Measurements from ENCODE around the gene FXN.

DNA sequence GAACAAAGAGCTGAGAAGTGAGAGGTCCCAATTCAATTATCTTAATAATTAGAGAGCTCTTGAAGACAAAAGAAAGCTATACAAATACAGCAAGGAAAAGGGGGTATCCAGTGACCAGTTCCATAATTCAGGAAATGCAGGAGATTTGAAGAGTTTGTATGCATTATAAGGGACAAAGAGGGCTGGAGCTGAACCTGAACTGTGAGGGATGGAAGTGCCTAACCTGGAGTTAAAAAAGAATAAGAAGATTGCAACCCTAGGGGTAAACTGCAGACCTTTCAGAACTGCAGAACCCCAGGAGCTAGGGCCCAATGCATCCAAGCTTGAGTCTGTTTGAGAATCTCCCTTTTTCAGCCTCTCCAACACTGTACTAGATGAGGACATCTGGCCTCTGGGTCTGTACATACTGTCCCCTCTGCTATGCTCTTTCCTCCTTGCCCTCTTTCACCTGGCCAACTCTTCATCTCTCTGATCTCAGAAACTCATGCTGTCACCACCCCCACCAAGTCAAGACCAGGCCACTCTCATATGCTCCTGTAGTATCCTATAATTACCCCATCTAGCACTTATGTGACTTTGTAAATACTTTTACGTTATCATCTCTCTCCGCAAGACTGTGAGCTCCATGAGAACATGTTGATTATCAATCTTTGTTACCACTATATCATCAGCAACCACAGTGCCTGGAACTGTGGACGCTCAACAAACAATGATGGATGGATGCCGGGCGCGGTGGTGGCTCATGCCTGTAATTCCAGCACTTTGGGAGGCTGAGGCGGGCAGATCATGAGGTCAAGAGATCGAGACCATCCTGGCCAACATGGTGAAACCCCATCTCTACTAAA lies 15.0 kb upstream of the FXN start:
- TF ChIP-seq, protein P1, sequence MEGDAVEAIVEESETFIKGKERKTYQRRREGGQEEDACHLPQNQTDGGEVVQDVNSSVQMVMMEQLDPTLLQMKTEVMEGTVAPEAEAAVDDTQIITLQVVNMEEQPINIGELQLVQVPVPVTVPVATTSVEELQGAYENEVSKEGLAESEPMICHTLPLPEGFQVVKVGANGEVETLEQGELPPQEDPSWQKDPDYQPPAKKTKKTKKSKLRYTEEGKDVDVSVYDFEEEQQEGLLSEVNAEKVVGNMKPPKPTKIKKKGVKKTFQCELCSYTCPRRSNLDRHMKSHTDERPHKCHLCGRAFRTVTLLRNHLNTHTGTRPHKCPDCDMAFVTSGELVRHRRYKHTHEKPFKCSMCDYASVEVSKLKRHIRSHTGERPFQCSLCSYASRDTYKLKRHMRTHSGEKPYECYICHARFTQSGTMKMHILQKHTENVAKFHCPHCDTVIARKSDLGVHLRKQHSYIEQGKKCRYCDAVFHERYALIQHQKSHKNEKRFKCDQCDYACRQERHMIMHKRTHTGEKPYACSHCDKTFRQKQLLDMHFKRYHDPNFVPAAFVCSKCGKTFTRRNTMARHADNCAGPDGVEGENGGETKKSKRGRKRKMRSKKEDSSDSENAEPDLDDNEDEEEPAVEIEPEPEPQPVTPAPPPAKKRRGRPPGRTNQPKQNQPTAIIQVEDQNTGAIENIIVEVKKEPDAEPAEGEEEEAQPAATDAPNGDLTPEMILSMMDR (IDR thresholded peaks at IDR 0.05), result no peak
- TF ChIP-seq POLR2AphosphoS5 (IDR thresholded peaks at IDR 0.05), result no peak
